BLaER1 treated with 17β-estradiol and CSF1 and Interleukin-3, amounts not matched to agents 10 nM and 100 nM (cell line): ENCODE data around the gene NAA60.

Experiments used
- H3K27ac ChIP-seq, 11 experiments: shearing (Covaris generic); formaldehyde crosslinking; 2 replicates each; pipeline ENCODE4 v1.8.1; 2022
- H3K27me3 ChIP-seq, 11 experiments: shearing (Covaris generic); formaldehyde crosslinking; 2 replicates each; pipeline ENCODE4 v1.8.1; 2022
- H3K36me3 ChIP-seq, 11 experiments: shearing (Covaris generic); formaldehyde crosslinking; 2 replicates each; pipeline ENCODE4 v1.8.1; 2022
- H3K4me1 ChIP-seq, 10 experiments: shearing (Covaris generic); formaldehyde crosslinking; 2 replicates each; pipeline ENCODE4 v1.8.1; 2022
- H3K4me2 ChIP-seq, 11 experiments: shearing (Covaris generic); formaldehyde crosslinking; 2 replicates each; pipeline ENCODE4 v1.8.1; 2022
- H3K4me3 ChIP-seq, 10 experiments: shearing (Covaris generic); formaldehyde crosslinking; 2 replicates each; pipeline ENCODE4 v1.8.1; 2022
- H3K9ac ChIP-seq, 11 experiments: shearing (Covaris generic); formaldehyde crosslinking; 2 replicates each; pipeline ENCODE4 v1.8.1; 2022
- H3K9me3 ChIP-seq, 11 experiments: shearing (Covaris generic); formaldehyde crosslinking; replicated peaks in 1 of 11; 2 replicates each; pipeline ENCODE4 v1.8.1; 2022
- H4K20me1 ChIP-seq, 11 experiments: shearing (Covaris generic); formaldehyde crosslinking; 2 replicates each; pipeline ENCODE4 v1.8.1; 2022
- Cebpa-rat ChIP-seq, 11 experiments: shearing (Covaris generic); IDR thresholded peaks; 2 replicates each; pipeline ENCODE4 v1.8.1; 2022

The NAA60 gene

DNA sequence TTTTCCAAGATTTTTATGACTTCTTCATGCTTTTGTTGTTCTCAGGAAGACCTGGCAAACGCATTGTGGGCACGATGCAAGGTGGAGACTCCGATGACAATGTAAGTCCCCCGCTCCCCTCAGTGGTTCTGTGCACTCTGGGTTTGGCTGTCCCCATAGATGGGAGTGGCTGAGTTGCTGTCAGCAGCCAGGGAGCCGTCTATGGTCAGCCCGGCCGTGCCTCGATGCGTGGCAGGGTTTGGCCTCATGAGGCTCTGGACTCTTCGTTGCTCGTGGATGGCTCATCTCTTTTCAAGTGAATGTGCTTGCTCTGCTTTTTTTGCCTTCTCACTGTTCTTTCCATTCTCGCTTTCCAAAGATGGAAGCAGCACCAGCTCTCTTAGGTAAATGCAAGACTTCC is 89.3 kb downstream of the NAA60 start:
- Histone ChIP-seq H4K20me1 (peaks cover 0 to 30% (median 0%) of the 10 kb centered on the region in 11 experiments; a peak in 6 of 22 replicates), H3K4me1 (no peaks in the 10 kb centered on the region), H3K27me3 (no peaks in the 10 kb centered on the region), H3K9me3 (no peaks in the 10 kb centered on the region), H3K9ac (no peak overlapping the region), H3K4me2 (no peak overlapping the region), H3K4me3 (no peak overlapping the region), H3K36me3 (peaks cover 29 to 84% (median 61%) of the 10 kb centered on the region in 11 experiments), H3K27ac (no peak overlapping the region)
- TF ChIP-seq Cebpa-rat (IDR thresholded peaks at IDR 0.05) = no peak

GRCh38 chr16:3534126-3534525 is 90.6 kb downstream of the NAA60 start:
- no peaks in the 10 kb centered on the region for H3K27me3 ChIP-seq
- H3K9me3 ChIP-seq = no peaks in the 10 kb centered on the region
- H3K9ac ChIP-seq = no peak overlapping the region
- no peak overlapping the region for H3K27ac ChIP-seq
- peaks cover 34 to 85% (median 61%) of the 10 kb centered on the region in 11 experiments for H3K36me3 ChIP-seq
- TF ChIP-seq Cebpa-rat (IDR thresholded peaks at IDR 0.05) = no peak
- peaks cover 0 to 28% (median 0%) of the 10 kb centered on the region in 11 experiments; a peak in 4 of 22 replicates for H4K20me1 ChIP-seq
- no peaks in the 10 kb centered on the region for H3K4me1 ChIP-seq
- no peak overlapping the region for H3K4me2 ChIP-seq
- no peak overlapping the region for H3K4me3 ChIP-seq

GRCh38 chr16:3536271-3536731 is 92.8 kb downstream of the NAA60 start:
- no peak overlapping the region; a peak in 1 of 22 replicates for H3K9ac ChIP-seq

More at GRCh38 chr16:3536271-3536731, 92.8 kb downstream of the NAA60 start:
- Histone ChIP-seq H3K4me2 (no peak overlapping the region), H3K4me3 (no peak overlapping the region), H3K36me3 (peaks cover 42 to 92% (median 64%) of the 10 kb centered on the region in 11 experiments), H3K9me3 (no peaks in the 10 kb centered on the region), H3K27me3 (no peaks in the 10 kb centered on the region), H3K4me1 (no peaks in the 10 kb centered on the region), H4K20me1 (peaks cover 0 to 29% (median 0%) of the 10 kb centered on the region in 11 experiments; a peak in 4 of 22 replicates), H3K27ac (no peak overlapping the region)
- no peak for TF ChIP-seq Cebpa-rat (IDR thresholded peaks at IDR 0.05)
